CD14-positive monocyte (primary cell): ENCODE results near the gene MTR. TPM values are rescaled to one million over a fixed set of nuclear protein-coding genes. Genes with fewer than 3 reads are reported as not detected.

Source experiments
- DNase-seq, 3 donors: peaks; one replicate each; pipeline ENCODE4 v3.0.0-alpha.2; 2011 to 2022
- H2AFZ ChIP-seq: 2 replicates; pipeline ENCODE4 v1.6.0; 2012; ENCODE audit warnings: mild to moderate bottlenecking, low read depth, low read length, inconsistent platforms; ENCODE audit not compliant: insufficient read depth, poor library complexity, severe bottlenecking
- H3K27ac ChIP-seq, 2 donors: 1 replicate in 1 of 2; 2 replicates in 1 of 2; pipeline ENCODE4 v1.5.1; 2012 to 2013; ENCODE audit warnings: low read length in 2 of 2, control low read depth in 1 of 2, inconsistent platforms in 1 of 2, low read depth in 1 of 2, mild to moderate bottlenecking in 1 of 2
- H3K27me3 ChIP-seq, 2 donors: one replicate each; pipeline versions ENCODE4 v1.6.0 to v1.6.1; 2011 to 2013; ENCODE audit warnings: low read length in 2 of 2; ENCODE audit not compliant: control insufficient read depth in 2 of 2, insufficient read depth in 2 of 2
- H3K36me3 ChIP-seq, 2 donors: replicated peaks in 1 of 2; 1 replicate in 1 of 2; 2 replicates in 1 of 2; pipeline versions ENCODE4 v1.5.1 to v1.6.1; 2012 to 2013; ENCODE audit warnings: low read length in 2 of 2, control low read depth in 1 of 2, inconsistent platforms in 1 of 2, mild to moderate bottlenecking in 1 of 2; ENCODE audit not compliant: insufficient read depth in 2 of 2, control insufficient read depth in 1 of 2
- H3K4me1 ChIP-seq, 2 donors: 1 replicate in 1 of 2; 2 replicates in 1 of 2; pipeline versions ENCODE4 v1.5.1 to v1.6.1; 2012 to 2013; ENCODE audit warnings: low read length in 2 of 2, control low read depth in 1 of 2, inconsistent platforms in 1 of 2, mild to moderate bottlenecking in 1 of 2, moderate library complexity in 1 of 2; ENCODE audit not compliant: insufficient read depth in 2 of 2, control insufficient read depth in 1 of 2
- H3K4me2 ChIP-seq: replicated peaks from 2 replicates; pipeline ENCODE3; 2012; ENCODE audit warnings: low read length, moderate library complexity, mild to moderate bottlenecking; ENCODE audit not compliant: poor library complexity, severe bottlenecking; ENCODE audit errors: extremely low read depth
- H3K4me3 ChIP-seq, 3 experiments: fragments of 200-600 bp in 1 of 3; sonication (generic) in 1 of 3; replicated peaks in 1 of 3; 1 replicate in 2 of 3; 2 replicates in 1 of 3; pipeline ENCODE4 v1.5.1; 2011 to 2013; ENCODE audit warnings: low read length in 3 of 3, mild to moderate bottlenecking in 3 of 3, control low read depth in 2 of 3, low read depth in 2 of 3, inconsistent platforms in 1 of 3, moderate library complexity in 1 of 3
- H3K79me2 ChIP-seq: 2 replicates; pipeline ENCODE4 v1.6.0; 2012; ENCODE audit warnings: mild to moderate bottlenecking, control low read depth, inconsistent platforms, low read length, moderate library complexity; ENCODE audit not compliant: insufficient read depth
- H3K9ac ChIP-seq: 2 replicates; pipeline ENCODE4 v1.6.0; 2017; ENCODE audit warnings: low read length, mild to moderate bottlenecking; ENCODE audit not compliant: insufficient read depth, poor library complexity, severe bottlenecking
- H3K9me3 ChIP-seq, 2 donors: replicated peaks in 1 of 2; 1 replicate in 1 of 2; 2 replicates in 1 of 2; pipeline versions ENCODE4 v1.5.1 to v1.6.1; 2012 to 2013; ENCODE audit warnings: low read length in 2 of 2, control low read depth in 1 of 2; ENCODE audit not compliant: control insufficient read depth in 1 of 2, insufficient read depth in 1 of 2
- H4K20me1 ChIP-seq: 2 replicates; pipeline ENCODE4 v1.6.0; 2012; ENCODE audit warnings: mild to moderate bottlenecking, low read length, control low read depth, moderate library complexity; ENCODE audit not compliant: insufficient read depth
- H3K27ac Mint-ChIP-seq, 7 donors: one replicate each; pipeline ENCODE4 v1.8.0; 2020; ENCODE audit warnings: mild to moderate bottlenecking in 7 of 7, mixed read lengths in 7 of 7, moderate library complexity in 6 of 7, inconsistent platforms in 2 of 7
- H3K27me3 Mint-ChIP-seq, 3 donors: one replicate each; pipeline ENCODE4 v1.8.0; 2021 to 2022; ENCODE audit warnings: low read depth in 3 of 3, mild to moderate bottlenecking in 3 of 3, mixed read lengths in 3 of 3, moderate library complexity in 3 of 3, inconsistent platforms in 1 of 3
- H3K36me3 Mint-ChIP-seq, 2 donors: one replicate each; pipeline ENCODE4 v1.8.0; 2020; ENCODE audit warnings: mixed read lengths in 2 of 2, inconsistent platforms in 1 of 2, mild to moderate bottlenecking in 1 of 2
- H3K4me1 Mint-ChIP-seq: one replicate; pipeline ENCODE4 v1.8.0; 2020; ENCODE audit warnings: mild to moderate bottlenecking, mixed read lengths
- H3K4me3 Mint-ChIP-seq, 2 donors: one replicate each; pipeline ENCODE4 v1.8.0; 2020; ENCODE audit warnings: mild to moderate bottlenecking in 2 of 2, mixed read lengths in 2 of 2, moderate library complexity in 1 of 2
- H3K9me3 Mint-ChIP-seq, 7 donors: one replicate each; pipeline ENCODE4 v1.8.0; 2020 to 2022; ENCODE audit warnings: mixed read lengths in 7 of 7, mild to moderate bottlenecking in 6 of 7, moderate library complexity in 6 of 7, inconsistent platforms in 2 of 7
- CTCF ChIP-seq: fragments of 200-600 bp; IDR thresholded peaks from one replicate; pipeline ENCODE4 v1.8.0; 2022; ENCODE audit warnings: antibody characterized with exemption, mild to moderate bottlenecking
- WGBS: methylation state at CpG from one replicate; pipeline ENCODE4 v1.1.5; 2013; ENCODE audit warnings: missing lambda C conversion rate; ENCODE audit not compliant: insufficient coverage; 5-methylcytosine and 5-hydroxymethylcytosine counted together
- intact Hi-C, 2 donors: fragments of 100-400 bp; cut with micrococcal nuclease; formaldehyde crosslinking; loops; one replicate each; pipeline versions ENCODE4 v1.15.0 to v1.15.1; 2023
- polyA plus RNA-seq, 3 donors: library from polyadenylated mRNA; depleted of rRNA in 1 of 3; unstranded in 2 of 3; stranded (reverse) in 1 of 3; fragments of 300-500 nt in 2 of 3; fragments of >200 nt in 1 of 3; fragmentation: Illumina TruSeq in 2 of 3; gene quantifications; 1 replicate in 2 of 3; 2 replicates in 1 of 3; pipeline ENCODE4 v1.2.3, GENCODE V29; 2012 to 2021

MTR gene
- polyA plus RNA-seq, 3 donors: 3.4 to 5.4 (median 4.7) TPM

- no peaks in the 10 kb centered on the region for H3K9me3 Mint-ChIP-seq
- Histone ChIP-seq H3K27me3 (no peaks in the 10 kb centered on the region), H3K27ac (no peak overlapping the region), H3K9ac (no peak overlapping the region), H2AFZ (no peak overlapping the region), H3K4me1 (no peaks in the 10 kb centered on the region), H3K79me2 (no peaks in the 10 kb centered on the region), H3K9me3 (no peaks in the 10 kb centered on the region), H3K4me3 (no peak overlapping the region), H4K20me1 (no peaks in the 10 kb centered on the region), H3K36me3 (peaks cover 28 to 73% of the 10 kb centered on the region in 2 donors), H3K4me2 (no peak overlapping the region)
- peaks cover 58% of the 10 kb centered on the region in 2 donors for H3K36me3 Mint-ChIP-seq
- no peaks in the 10 kb centered on the region for H3K4me1 Mint-ChIP-seq
- 73% methylated on average over 4 of the region's 4 CpGs for WGBS
- no peaks in the 10 kb centered on the region for H3K27me3 Mint-ChIP-seq
- no peak for TF ChIP-seq CTCF
- intact Hi-C loops: no loop called here
- no peak overlapping the region for H3K4me3 Mint-ChIP-seq
- peak overlapping the region in 1 of 7 donors; percentile 7 for H3K27ac Mint-ChIP-seq
- no peak for DNase-seq
Measured at GRCh38 chr1:236882678-236883077, 87.6 kb downstream of the MTR start.

DNA sequence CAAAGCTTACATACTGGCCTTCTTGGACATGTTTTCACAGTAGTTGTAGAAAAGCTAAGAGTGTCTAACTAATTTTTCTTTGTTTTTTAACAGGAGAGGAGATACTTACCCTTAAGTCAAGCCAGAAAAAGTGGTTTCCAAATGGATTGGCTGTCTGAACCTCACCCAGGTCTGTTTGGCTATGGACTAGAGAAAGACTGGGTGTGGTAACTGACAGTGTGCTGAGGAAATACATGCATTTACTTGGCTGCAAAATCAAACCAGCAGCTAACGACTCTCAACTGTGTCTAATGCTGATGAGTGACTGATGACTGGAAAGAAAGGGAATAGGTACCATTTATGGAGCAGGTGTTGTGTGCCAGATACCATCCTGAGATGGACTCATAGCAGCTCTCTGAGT is 91.1 kb downstream of the MTR start:
- Histone ChIP-seq H3K9ac (no peak overlapping the region), H2AFZ (no peak overlapping the region), H3K4me3 (no peak overlapping the region), H3K79me2 (no peaks in the 10 kb centered on the region), H4K20me1 (no peaks in the 10 kb centered on the region), H3K36me3 (peaks cover 34 to 83% of the 10 kb centered on the region in 2 donors), H3K27ac (no peak overlapping the region), H3K4me2 (no peak overlapping the region), H3K27me3 (no peaks in the 10 kb centered on the region), H3K9me3 (no peaks in the 10 kb centered on the region), H3K4me1 (no peaks in the 10 kb centered on the region)
- Mint-ChIP-seq H3K4me1 (no peaks in the 10 kb centered on the region), H3K36me3 (peaks cover 59 to 66% of the 10 kb centered on the region in 2 donors), H3K4me3 (no peak overlapping the region), H3K27ac (no peak overlapping the region), H3K27me3 (no peaks in the 10 kb centered on the region), H3K9me3 (no peaks in the 10 kb centered on the region)
- WGBS: 100% methylated on average over 1 of the region's 1 CpG
- intact Hi-C loops: no loop called here
- TF ChIP-seq CTCF: no peak
- no peak for DNase-seq
